ENCODE measurements around the gene NRN1L.
"Not testable (repeated sequence)": the region's sequence is repeated elsewhere in the genome, so short reads cannot be mapped to it uniquely, and the experiment has no call there.

The NRN1L gene

GRCh38 chr16:67882374-67883145 is 2.1 kb upstream of the NRN1L start:
- DNase-seq (ENCODE audit: low read depth), result no peak

GRCh38 chr16:67883146-67883871 is 1.4 kb upstream of the NRN1L start:
- DNase-seq (ENCODE audit: low read depth), result no peak

GRCh38 chr16:67883872-67884261 is 818 bp upstream of the NRN1L start:
- no peak for DNase-seq (ENCODE audit: low read depth)

GRCh38 chr16:67885545-67885944 is 860 bp downstream of the NRN1L start:
- no peak for DNase-seq (ENCODE audit: low read depth)

GRCh38 chr16:67885976-67886375 is 1.3 kb downstream of the NRN1L start:
- no peak for DNase-seq (ENCODE audit: low read depth)

- no peak for DNase-seq (ENCODE audit: low read depth)
Measured at GRCh38 chr16:67886387-67886786, 1.7 kb downstream of the NRN1L start.

- DNase-seq (ENCODE audit: low read depth), result no peak
Measured at GRCh38 chr16:67888331-67888730, 3.6 kb downstream of the NRN1L start.

- DNase-seq (ENCODE audit: low read depth), result no peak
Measured at GRCh38 chr16:67892375-67892774, 7.7 kb downstream of the NRN1L start.

GRCh38 chr16:67892899-67893742 is 8.4 kb downstream of the NRN1L start, which contains the start of gene PSKH1:
Gene PSKH1 (plus strand): TSS chr16:67893254. CDS start chr16:67908750, 15,496 bp downstream.
- DNase-seq (ENCODE audit: low read depth), result peak; percentile 71

- no peak for DNase-seq (ENCODE audit: low read depth)
Measured at GRCh38 chr16:67893743-67894399, 9.2 kb downstream of the NRN1L start.

- no peak for DNase-seq (ENCODE audit: low read depth)
Measured at GRCh38 chr16:67897231-67897630, 12.5 kb downstream of the NRN1L start.

- DNase-seq (ENCODE audit: low read depth), result no peak
Measured at GRCh38 chr16:67901734-67902133, 17.0 kb downstream of the NRN1L start.

GRCh38 chr16:67902831-67903230 is 18.1 kb downstream of the NRN1L start:
- DNase-seq (ENCODE audit: low read depth), result no peak

- no peak for DNase-seq (ENCODE audit: low read depth)
Measured at GRCh38 chr16:67907397-67908180, 22.9 kb downstream of the NRN1L start.

- no peak for DNase-seq (ENCODE audit: low read depth)
Measured at GRCh38 chr16:67909056-67909742, 24.5 kb downstream of the NRN1L start.

GRCh38 chr16:67910158-67910557 is 25.5 kb downstream of the NRN1L start:
- no peak for DNase-seq (ENCODE audit: low read depth)

- no peak for DNase-seq (ENCODE audit: low read depth)
Measured at GRCh38 chr16:67914758-67915495, 30.2 kb downstream of the NRN1L start.

GRCh38 chr16:67915496-67915769 is 30.7 kb downstream of the NRN1L start:
- not testable (repeated sequence) for DNase-seq (ENCODE audit: low read depth)

- no peak for DNase-seq (ENCODE audit: low read depth)
Measured at GRCh38 chr16:67915831-67916723, 31.4 kb downstream of the NRN1L start.
